Spleen (tissue), 11 donors: ENCODE results near the gene FAM107B. TPM values are rescaled to one million over a fixed set of nuclear protein-coding genes. Genes with fewer than 3 reads are reported as not detected.

Source experiments
- DNase-seq: peaks from one replicate; pipeline ENCODE4 v3.0.0-alpha.2; 2020
- H3K27ac ChIP-seq, 8 donors: fragments of 200-600 bp; sonication (generic) in 7 of 8; 1 replicate in 4 of 8; 2 replicates in 4 of 8; pipeline versions ENCODE4 v1.5.0 to v1.8.0; 2016 to 2021; ENCODE audit warnings: inconsistent platforms in 4 of 8, mild to moderate bottlenecking in 4 of 8, moderate library complexity in 1 of 8
- H3K27me3 ChIP-seq, 7 donors: fragments of 200-600 bp; sonication (generic) in 6 of 7; replicated peaks in 1 of 7; 1 replicate in 4 of 7; 2 replicates in 3 of 7; pipeline versions ENCODE4 v1.5.0 to v1.8.0; 2016 to 2021; ENCODE audit warnings: inconsistent platforms in 3 of 7, mild to moderate bottlenecking in 1 of 7
- H3K36me3 ChIP-seq, 6 donors: fragments of 200-600 bp; sonication (generic) in 5 of 6; 1 replicate in 4 of 6; 2 replicates in 2 of 6; pipeline versions ENCODE4 v1.5.0 to v1.8.0; 2016 to 2021; ENCODE audit warnings: inconsistent platforms in 2 of 6
- H3K4me1 ChIP-seq, 6 donors: fragments of 200-600 bp; sonication (generic) in 5 of 6; 1 replicate in 3 of 6; 2 replicates in 3 of 6; pipeline versions ENCODE4 v1.5.0 to v1.8.0; 2016 to 2021; ENCODE audit warnings: inconsistent platforms in 3 of 6
- H3K4me3 ChIP-seq, 8 donors: fragments of 200-600 bp; sonication (generic) in 7 of 8; 1 replicate in 4 of 8; 2 replicates in 4 of 8; pipeline versions ENCODE4 v1.5.0 to v1.8.0; 2016 to 2021; ENCODE audit warnings: inconsistent platforms in 4 of 8, mild to moderate bottlenecking in 4 of 8, moderate library complexity in 2 of 8
- H3K9me3 ChIP-seq, 8 donors: fragments of 200-600 bp; sonication (generic) in 7 of 8; 1 replicate in 4 of 8; 2 replicates in 4 of 8; pipeline versions ENCODE4 v1.5.0 to v1.8.0; 2016 to 2021; ENCODE audit warnings: inconsistent platforms in 4 of 8
- POLR2A ChIP-seq, 3 donors: fragments of 450-650 bp; IDR thresholded peaks; one replicate each; pipeline ENCODE4 v1.5.1; 2017; ENCODE audit warnings: antibody characterized with exemption in 3 of 3, mild to moderate bottlenecking in 1 of 3
- POLR2AphosphoS5 ChIP-seq, 3 donors: sonication (generic); formaldehyde crosslinking; IDR thresholded peaks; one replicate each; pipeline ENCODE4 v1.5.1; 2017; ENCODE audit warnings: antibody characterized with exemption in 3 of 3
- WGBS, 5 donors: extraction: QIAGEN DNeasy Blood & Tissue Kit in 3 of 5; methylation state at CpG; one replicate each; pipeline versions ENCODE4 v1.1.5 to v1.1.7; 2013 to 2018; 5-methylcytosine and 5-hydroxymethylcytosine counted together
- intact Hi-C: fragments of 100-400 bp; cut with DNase I; formaldehyde crosslinking; loops from one replicate; pipeline ENCODE4 v1.15.0; 2023; ENCODE audit warnings: low total_unique reads
- polyA plus RNA-seq, 3 donors: library from polyadenylated mRNA; stranded (reverse); fragments of 200-250 nt; gene quantifications; one replicate each; pipeline ENCODE4 v1.2.1, GENCODE V29; 2013
- total RNA-seq, 7 donors: library from RNA; depleted of rRNA in 3 of 7; stranded (reverse); fragments of >200 nt in 3 of 7; fragmentation: NEBNext Ultra II Directional in 4 of 7; extraction: Animal tissue kit (Norgen Biotek cat#: 25700) in 4 of 7; gene quantifications; one replicate each; pipeline versions ENCODE4 v1.1.0 to v1.2.1, GENCODE V29; 2016 to 2021
- TF ChIP-seq, protein P1 (sequence below), 11 experiments: fragments of 200-600 bp in 7 of 11; fragments of 450-650 bp in 4 of 11; sonication (generic) in 4 of 11; IDR thresholded peaks in 8 of 11; conservative IDR thresholded peaks in 3 of 11; 1 replicate in 7 of 11; 2 replicates in 4 of 11; pipeline versions ENCODE4 v1.4.0 to v1.8.0; 2016 to 2021; ENCODE audit warnings: antibody characterized with exemption in 11 of 11, inconsistent platforms in 4 of 11, mild to moderate bottlenecking in 1 of 11
- donor health status: healthy with polysubstance abuse.
- donor health status: DM: no; HTN: no; CAD: no; lungs with moderate emphysema.
- donor health status: DM: no; HTN: no; CAD: no.
- donor health status: Bipolar disorder and iron deficiency.
- donor health status: healthy.
- donor health status: DM: no; HTN: no; CAD: no.
- donor health status: DM: yes; HTN: yes; CAD: no.

FAM107B gene
- total and polyA plus RNA-seq, 10 donors = 40.1 to 115 (median 75.5) TPM

DNA sequence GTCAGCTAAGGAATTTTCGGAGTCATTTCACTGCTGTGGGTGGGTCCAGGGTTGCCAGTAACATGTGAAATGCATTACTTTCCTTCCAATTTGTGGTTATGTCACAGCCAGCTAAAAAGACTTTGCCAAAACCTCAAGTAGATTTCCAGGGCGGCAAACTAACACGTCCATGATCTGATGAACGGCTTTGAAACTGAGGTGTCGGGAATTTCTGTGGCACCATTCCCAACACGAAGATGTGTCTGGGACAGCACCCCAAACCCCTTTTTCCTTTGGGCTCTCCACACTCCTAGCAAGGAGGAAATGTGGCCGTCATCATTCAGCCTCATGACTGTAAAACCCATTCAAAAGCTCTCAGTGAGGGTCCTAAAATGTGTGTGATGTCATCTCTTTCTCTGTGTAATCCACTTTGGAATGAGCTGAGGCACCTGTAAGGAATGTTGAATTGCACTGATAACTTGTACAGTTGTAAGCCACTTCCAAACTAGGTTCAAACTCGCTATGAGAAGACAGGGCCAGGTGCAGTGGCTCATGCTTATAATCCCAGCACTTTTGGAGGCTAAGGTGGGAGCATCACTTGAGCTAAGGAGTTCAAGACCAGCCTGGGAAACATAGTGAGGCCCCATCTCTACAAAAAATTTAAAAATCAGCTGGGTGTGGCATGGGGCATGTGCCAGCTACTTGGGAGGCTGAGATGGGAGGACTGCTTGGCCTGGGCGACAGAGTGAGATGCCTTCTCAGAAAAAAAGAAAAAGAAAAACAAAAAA, 297.9 kb downstream of the FAM107B start:
- no peak for TF ChIP-seq POLR2AphosphoS5 (IDR thresholded peaks at IDR 0.05)
- TF ChIP-seq POLR2A (IDR thresholded peaks at IDR 0.05) = no peak
- TF ChIP-seq, protein P1, sequence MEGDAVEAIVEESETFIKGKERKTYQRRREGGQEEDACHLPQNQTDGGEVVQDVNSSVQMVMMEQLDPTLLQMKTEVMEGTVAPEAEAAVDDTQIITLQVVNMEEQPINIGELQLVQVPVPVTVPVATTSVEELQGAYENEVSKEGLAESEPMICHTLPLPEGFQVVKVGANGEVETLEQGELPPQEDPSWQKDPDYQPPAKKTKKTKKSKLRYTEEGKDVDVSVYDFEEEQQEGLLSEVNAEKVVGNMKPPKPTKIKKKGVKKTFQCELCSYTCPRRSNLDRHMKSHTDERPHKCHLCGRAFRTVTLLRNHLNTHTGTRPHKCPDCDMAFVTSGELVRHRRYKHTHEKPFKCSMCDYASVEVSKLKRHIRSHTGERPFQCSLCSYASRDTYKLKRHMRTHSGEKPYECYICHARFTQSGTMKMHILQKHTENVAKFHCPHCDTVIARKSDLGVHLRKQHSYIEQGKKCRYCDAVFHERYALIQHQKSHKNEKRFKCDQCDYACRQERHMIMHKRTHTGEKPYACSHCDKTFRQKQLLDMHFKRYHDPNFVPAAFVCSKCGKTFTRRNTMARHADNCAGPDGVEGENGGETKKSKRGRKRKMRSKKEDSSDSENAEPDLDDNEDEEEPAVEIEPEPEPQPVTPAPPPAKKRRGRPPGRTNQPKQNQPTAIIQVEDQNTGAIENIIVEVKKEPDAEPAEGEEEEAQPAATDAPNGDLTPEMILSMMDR (IDR thresholded peaks at IDR 0.05 in 8 of 11, conservative IDR thresholded peaks at IDR 0.05 in 3 of 11) = no peak
- Histone ChIP-seq H3K4me3 (no peak overlapping the region), H3K36me3 (no peaks in the 10 kb centered on the region), H3K4me1 (no peaks in the 10 kb centered on the region), H3K9me3 (no peaks in the 10 kb centered on the region), H3K27ac (no peak overlapping the region), H3K27me3 (peaks cover 0 to 13% (median 0%) of the 10 kb centered on the region in 7 donors)
- intact Hi-C loops = loop anchor here (10.0 kb wide), 1 partner anchor 282 kb away; no protein-coding TSS in a partner anchor
- no peak for DNase-seq
- WGBS, 5 donors = 84 to 92% (median 86%) methylated on average over 9 of the region's 9 CpGs

GRCh38 chr10:14476006-14476405, 298.7 kb downstream of the FAM107B start:
- no peak for TF ChIP-seq POLR2AphosphoS5 (IDR thresholded peaks at IDR 0.05)
- TF ChIP-seq, protein P1 (IDR thresholded peaks at IDR 0.05 in 8 of 11, conservative IDR thresholded peaks at IDR 0.05 in 3 of 11) = no peak
- TF ChIP-seq POLR2A (IDR thresholded peaks at IDR 0.05) = no peak
- DNase-seq = no peak
- H3K4me1 ChIP-seq = no peaks in the 10 kb centered on the region
- 71 to 93% (median 80%) methylated on average over 5 of the region's 5 CpGs for WGBS, 5 donors
- H3K36me3 ChIP-seq = no peaks in the 10 kb centered on the region
- no peak overlapping the region for H3K4me3 ChIP-seq
- H3K27ac ChIP-seq = no peak overlapping the region
- peaks cover 0 to 13% (median 0%) of the 10 kb centered on the region in 7 donors for H3K27me3 ChIP-seq
- intact Hi-C loops = loop anchor here (10.0 kb wide), 1 partner anchor 281 kb away; no protein-coding TSS in a partner anchor
- H3K9me3 ChIP-seq = no peaks in the 10 kb centered on the region

DNA sequence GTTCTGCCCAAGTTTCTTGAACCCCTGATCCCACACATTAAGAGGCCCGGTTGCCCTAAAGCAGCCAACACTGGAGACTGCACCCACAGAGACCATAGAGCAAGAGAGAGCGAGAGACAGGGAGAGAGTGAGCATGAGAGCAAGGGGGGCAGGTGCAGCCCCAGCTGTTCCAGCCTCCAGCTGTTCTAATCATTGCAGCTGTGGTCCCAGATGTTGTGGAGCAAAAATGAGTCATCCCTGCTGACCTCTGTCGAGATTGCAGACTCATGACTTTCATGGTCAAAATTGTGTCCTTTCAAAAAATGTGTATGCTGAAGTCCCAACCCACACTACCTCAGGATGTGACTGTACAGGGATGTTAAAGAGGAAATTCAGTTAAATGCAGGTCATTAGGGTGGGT, 300.0 kb downstream of the FAM107B start:
- Histone ChIP-seq H3K36me3 (no peaks in the 10 kb centered on the region), H3K4me1 (no peaks in the 10 kb centered on the region), H3K4me3 (no peak overlapping the region), H3K9me3 (no peaks in the 10 kb centered on the region), H3K27ac (no peak overlapping the region), H3K27me3 (peaks cover 0 to 13% (median 0%) of the 10 kb centered on the region in 7 donors)
- DNase-seq = no peak
- TF ChIP-seq, protein P1 (IDR thresholded peaks at IDR 0.05 in 8 of 11, conservative IDR thresholded peaks at IDR 0.05 in 3 of 11) = no peak
- TF ChIP-seq POLR2AphosphoS5 (IDR thresholded peaks at IDR 0.05) (no peak), POLR2A (IDR thresholded peaks at IDR 0.05) (no peak)
- intact Hi-C loops = loop anchor here (10.0 kb wide), 1 partner anchor 280 kb away; no protein-coding TSS in a partner anchor
- WGBS, 5 donors = 69 to 78% (median 71%) methylated on average over 3 of the region's 3 CpGs

DNA sequence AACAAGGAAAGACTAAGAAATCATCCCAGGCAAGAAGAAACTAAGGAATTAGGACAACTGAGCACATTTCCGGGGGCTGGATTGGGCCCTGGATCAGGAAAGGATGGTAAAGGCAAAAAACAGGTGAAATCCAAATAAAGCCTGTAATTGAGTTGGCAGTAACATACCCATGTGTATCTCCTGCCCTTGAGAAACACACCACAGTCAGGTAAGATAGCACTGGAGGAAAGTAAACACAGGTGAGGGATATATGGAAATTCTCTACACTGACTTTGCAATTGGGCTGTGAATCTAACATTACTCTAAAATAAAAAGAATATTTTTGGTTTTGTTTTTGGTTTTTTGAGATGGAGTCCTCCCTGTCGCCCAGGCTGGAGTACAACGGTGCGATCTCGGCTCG, 303.8 kb downstream of the FAM107B start:
- intact Hi-C loops = loop anchor here (10.0 kb wide), 1 partner anchor 276 kb away; no protein-coding TSS in a partner anchor
- Histone ChIP-seq H3K27me3 (peaks cover 0 to 17% (median 0%) of the 10 kb centered on the region in 7 donors), H3K27ac (no peak overlapping the region), H3K36me3 (no peaks in the 10 kb centered on the region), H3K4me1 (no peaks in the 10 kb centered on the region), H3K4me3 (no peak overlapping the region), H3K9me3 (no peaks in the 10 kb centered on the region)
- TF ChIP-seq, protein P1 (IDR thresholded peaks at IDR 0.05 in 8 of 11, conservative IDR thresholded peaks at IDR 0.05 in 3 of 11) = no peak
- no peak for TF ChIP-seq POLR2AphosphoS5 (IDR thresholded peaks at IDR 0.05)
- no peak for TF ChIP-seq POLR2A (IDR thresholded peaks at IDR 0.05)
- no peak for DNase-seq
- 93 to 99% (median 96%) methylated on average over 6 of the region's 6 CpGs for WGBS, 5 donors
